Lower lobe of right lung (tissue), 2 donors: ENCODE data around the gene CD93. TPM values are rescaled to one million over a fixed set of nuclear protein-coding genes. Genes with fewer than 3 reads are reported as not detected.

Experiments used
- ATAC-seq, 2 donors: fragments of 200-7000 bp; cut with Tn5 transposase; one replicate each; pipeline ENCODE4 v1.9.1; 2020 to 2022; ENCODE audit warnings: mild to moderate bottlenecking in 2 of 2, moderate library complexity in 2 of 2
- DNase-seq: peaks from one replicate; pipeline ENCODE4 v3.0.0-alpha.2; 2020
- H3K27ac ChIP-seq: fragments of 200-600 bp; one replicate; pipeline ENCODE4 v1.8.0; 2022
- H3K27me3 ChIP-seq: fragments of 200-600 bp; one replicate; pipeline ENCODE4 v1.8.0; 2022; ENCODE audit warnings: low read depth
- H3K36me3 ChIP-seq: fragments of 200-600 bp; one replicate; pipeline ENCODE4 v1.8.0; 2022; ENCODE audit warnings: mild to moderate bottlenecking
- H3K4me1 ChIP-seq: fragments of 200-600 bp; one replicate; pipeline ENCODE4 v1.8.0; 2022
- H3K4me3 ChIP-seq: fragments of 200-600 bp; one replicate; pipeline ENCODE4 v1.8.0; 2022; ENCODE audit warnings: mild to moderate bottlenecking
- H3K9me3 ChIP-seq: fragments of 200-600 bp; one replicate; pipeline ENCODE4 v1.8.0; 2022
- CTCF ChIP-seq: fragments of 200-600 bp; IDR thresholded peaks from one replicate; pipeline ENCODE4 v1.8.0; 2022; ENCODE audit warnings: antibody characterized with exemption, mild to moderate bottlenecking
- intact Hi-C: fragments of 100-400 bp; cut with DNase I; formaldehyde crosslinking; loops from one replicate; pipeline ENCODE4 v1.11.0; 2022
- total RNA-seq: library from RNA; stranded (reverse); fragmentation: NEBNext Ultra II Directional; extraction: Animal tissue kit (Norgen Biotek cat#: 25700); gene quantifications from one replicate; pipeline ENCODE4 v1.2.1, GENCODE V29; 2021
- donor health status: DM: no; HTN: yes; CAD: no; lungs with severe emphysema.

CD93 gene
- total RNA-seq, 1 donor from 2014 or later: 99.7 TPM

DNA sequence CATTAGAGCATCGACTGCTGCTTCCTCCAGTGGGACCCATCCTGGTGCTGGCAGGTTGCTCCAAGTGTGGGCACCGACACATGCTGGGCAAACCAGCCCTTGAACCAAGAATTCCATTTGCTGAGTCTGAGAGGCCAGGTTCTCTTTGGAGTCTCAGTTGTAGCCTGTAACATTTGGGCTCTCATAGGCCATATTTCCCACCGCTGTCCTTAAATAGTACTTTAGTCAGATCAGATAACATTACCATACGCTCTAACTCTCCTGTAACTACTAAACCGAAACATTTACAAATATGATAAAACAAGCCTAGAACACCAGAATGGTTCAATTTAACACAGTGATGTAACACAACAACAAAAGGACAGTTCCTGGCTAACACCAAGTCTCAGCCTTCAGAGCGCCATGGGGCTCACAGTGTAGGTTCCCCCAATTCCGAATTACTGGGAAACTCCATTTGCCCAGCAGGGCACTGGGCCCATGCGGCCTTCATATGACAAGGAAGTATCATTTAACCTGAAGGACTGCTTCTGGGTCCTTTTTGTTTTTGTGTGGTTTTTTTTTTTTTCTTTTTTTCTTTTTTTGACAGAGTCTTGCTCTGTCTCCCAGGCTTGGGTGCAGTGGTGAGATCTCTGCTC is 28.4 kb upstream of the CD93 start:
- Histone ChIP-seq H3K9me3 (no peaks in the 10 kb centered on the region), H3K27me3 (no peaks in the 10 kb centered on the region), H3K4me3 (no peak overlapping the region), H3K36me3 (no peaks in the 10 kb centered on the region), H3K27ac (peak overlapping the region; percentile 68), H3K4me1 (peaks cover 33% of the 10 kb centered on the region)
- ATAC-seq (no peak), DNase-seq (no peak)
- no peak for TF ChIP-seq CTCF
- intact Hi-C loops: no loop called here

GRCh38 chr20:23114018-23114417 is 27.9 kb upstream of the CD93 start:
- Histone ChIP-seq H3K36me3 (no peaks in the 10 kb centered on the region), H3K27ac (peak overlapping the region; percentile 68), H3K9me3 (no peaks in the 10 kb centered on the region), H3K4me1 (peaks cover 28% of the 10 kb centered on the region), H3K27me3 (no peaks in the 10 kb centered on the region), H3K4me3 (no peak overlapping the region)
- intact Hi-C loops: no loop called here
- DNase-seq (peak; percentile 70), ATAC-seq (peak in 1 of 2 donors; percentile 42)
- TF ChIP-seq CTCF: no peak

- no peak for TF ChIP-seq CTCF
- no peak for ATAC-seq
- no peak for DNase-seq
- intact Hi-C loops: no loop called here
- Histone ChIP-seq H3K9me3 (no peaks in the 10 kb centered on the region), H3K27me3 (no peaks in the 10 kb centered on the region), H3K4me1 (peaks cover 26% of the 10 kb centered on the region), H3K36me3 (no peaks in the 10 kb centered on the region), H3K27ac (no peak overlapping the region), H3K4me3 (no peak overlapping the region)
Measured at GRCh38 chr20:23112595-23112994, 26.5 kb upstream of the CD93 start.

GRCh38 chr20:23111944-23112342 is 25.8 kb upstream of the CD93 start:
- DNase-seq (no peak), ATAC-seq (no peak)
- intact Hi-C loops: no loop called here
- no peaks in the 10 kb centered on the region for H3K27me3 ChIP-seq
- H3K4me3 ChIP-seq: no peak overlapping the region
- TF ChIP-seq CTCF: no peak
- no peak overlapping the region for H3K27ac ChIP-seq
- no peaks in the 10 kb centered on the region for H3K36me3 ChIP-seq
- H3K9me3 ChIP-seq: no peaks in the 10 kb centered on the region
- peaks cover 32% of the 10 kb centered on the region for H3K4me1 ChIP-seq

DNA sequence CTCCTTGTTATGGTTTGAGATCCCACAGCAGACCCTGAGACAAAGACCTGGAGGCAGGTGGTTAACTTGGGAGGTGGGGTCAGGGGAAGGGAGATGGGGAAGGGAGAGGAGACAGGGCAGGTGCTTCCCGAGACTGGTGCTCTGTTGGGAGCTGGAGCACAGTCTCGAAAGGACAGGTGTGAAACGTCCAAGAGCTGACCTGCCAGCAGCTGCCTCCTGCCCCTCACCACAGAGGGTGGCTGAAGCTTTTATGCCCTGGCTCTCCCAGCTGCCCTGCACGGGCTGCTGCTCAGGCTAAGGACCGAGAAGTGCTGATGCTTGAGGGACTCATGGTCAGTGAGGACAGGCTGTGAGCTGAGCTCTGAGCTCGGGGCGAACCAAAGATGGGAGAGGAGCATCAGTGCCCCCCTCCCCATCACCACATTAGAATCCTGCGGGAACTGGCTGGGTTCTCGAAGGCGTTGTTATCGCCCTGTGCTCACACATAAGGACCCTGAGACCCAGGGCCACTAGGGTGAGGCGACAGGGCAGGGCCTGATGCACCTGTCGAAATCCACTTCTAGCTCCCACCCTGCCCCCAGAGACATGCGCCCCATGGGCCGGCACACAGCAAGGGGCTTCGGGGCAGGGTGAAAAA is 25.3 kb upstream of the CD93 start:
- Histone ChIP-seq H3K9me3 (no peaks in the 10 kb centered on the region), H3K27me3 (no peaks in the 10 kb centered on the region), H3K4me1 (peaks cover 34% of the 10 kb centered on the region), H3K36me3 (no peaks in the 10 kb centered on the region), H3K27ac (no peak overlapping the region), H3K4me3 (no peak overlapping the region)
- ATAC-seq (no peak), DNase-seq (no peak)
- intact Hi-C loops: no loop called here
- no peak for TF ChIP-seq CTCF
